ENCODE measurements around the gene ZNF598.
A peak's percentile ranks its signal among the peaks of the same experiment; 100 is the strongest.
"Not testable (repeated sequence)": the region's sequence is repeated elsewhere in the genome, so short reads cannot be mapped to it uniquely, and the experiment has no call there.

The ZNF598 gene

GRCh38 chr16:2023092-2024031 is 13.7 kb upstream of the ZNF598 start:
- H3K36me3 ChIP-seq (ENCODE audit: insufficient read depth, low read depth, low read length), result no peaks in the 10 kb centered on the region
- H3K9ac ChIP-seq (ENCODE audit: low read depth, low read length), result peak overlapping the region; percentile 62; the same call in 1 of the 2 replicates
- no peak overlapping the region for H3K27ac ChIP-seq (ENCODE audit: low read length)
- H3K4me1 ChIP-seq (ENCODE audit: insufficient read depth, low read length), result no peaks in the 10 kb centered on the region; the same call in 1 of the 2 replicates
- peak overlapping the region; percentile 68 for H3K4me3 ChIP-seq (ENCODE audit: low read length)
- no peaks in the 10 kb centered on the region for H3K9me3 ChIP-seq (ENCODE audit: insufficient read depth, low read depth, low read length)
- peaks cover 83% of the 10 kb centered on the region for H3K27me3 ChIP-seq (ENCODE audit: insufficient read depth, low read length)

- no peak overlapping the region for H3K27ac ChIP-seq (ENCODE audit: low read length)
- no peaks in the 10 kb centered on the region for H3K9me3 ChIP-seq (ENCODE audit: insufficient read depth, low read depth, low read length)
- H3K4me3 ChIP-seq (ENCODE audit: low read length), result peak overlapping the region; percentile 68
- H3K9ac ChIP-seq (ENCODE audit: low read depth, low read length), result peak overlapping the region; percentile 62; the same call in 1 of the 2 replicates
- peaks cover 82% of the 10 kb centered on the region for H3K27me3 ChIP-seq (ENCODE audit: insufficient read depth, low read length)
- no peaks in the 10 kb centered on the region for H3K36me3 ChIP-seq (ENCODE audit: insufficient read depth, low read depth, low read length)
- H3K4me1 ChIP-seq (ENCODE audit: insufficient read depth, low read length), result no peaks in the 10 kb centered on the region; the same call in 1 of the 2 replicates
Observed at GRCh38 chr16:2022723-2023091, 13.1 kb upstream of the ZNF598 start.

GRCh38 chr16:2019921-2020831 is 10.6 kb upstream of the ZNF598 start:
- peak overlapping the region; percentile 50; the same call in 1 of the 2 replicates for H3K4me3 ChIP-seq (ENCODE audit: low read length)
- H3K27ac ChIP-seq (ENCODE audit: low read length), result no peak overlapping the region
- H3K36me3 ChIP-seq (ENCODE audit: insufficient read depth, low read depth, low read length), result no peaks in the 10 kb centered on the region
- H3K9ac ChIP-seq (ENCODE audit: low read depth, low read length), result no peak overlapping the region
- H3K9me3 ChIP-seq (ENCODE audit: insufficient read depth, low read depth, low read length), result no peaks in the 10 kb centered on the region
- peaks cover 70% of the 10 kb centered on the region for H3K27me3 ChIP-seq (ENCODE audit: insufficient read depth, low read length)
- no peaks in the 10 kb centered on the region; the same call in 1 of the 2 replicates for H3K4me1 ChIP-seq (ENCODE audit: insufficient read depth, low read length)

- Histone ChIP-seq H3K4me1 (ENCODE audit: insufficient read depth, low read length) (no peaks in the 10 kb centered on the region; the same call in 1 of the 2 replicates), H3K27ac (ENCODE audit: low read length) (no peak within 1 kb of the TSS)
Observed at GRCh38 chr16:2019518-2019920, 9.9 kb upstream of the ZNF598 start, which contains the start of gene NPW. NPW (plus strand) TSS chr16:2019785.

GRCh38 chr16:2016407-2016922 is 6.8 kb upstream of the ZNF598 start:
- peaks cover 43% of the 10 kb centered on the region for H3K27me3 ChIP-seq (ENCODE audit: insufficient read depth, low read length)

More at GRCh38 chr16:2019518-2019920, 9.9 kb upstream of the ZNF598 start, which contains the start of gene NPW:
- Histone ChIP-seq H3K9me3 (ENCODE audit: insufficient read depth, low read depth, low read length) (no peaks in the 10 kb centered on the region), H3K36me3 (ENCODE audit: insufficient read depth, low read depth, low read length) (no peaks in the 10 kb centered on the region), H3K9ac (ENCODE audit: low read depth, low read length) (no peak within 1 kb of the TSS), H3K4me3 (ENCODE audit: low read length) (peak within 1 kb of the TSS; percentile 50; the same call in 1 of the 2 replicates), H3K27me3 (ENCODE audit: insufficient read depth, low read length) (peaks cover 66% of the 10 kb centered on the region)

GRCh38 chr16:2015947-2016208 is 6.3 kb upstream of the ZNF598 start:
- no peaks in the 10 kb centered on the region for H3K4me1 ChIP-seq (ENCODE audit: insufficient read depth, low read length)
- H3K27me3 ChIP-seq (ENCODE audit: insufficient read depth, low read length), result peaks cover 37% of the 10 kb centered on the region
- H3K4me3 ChIP-seq (ENCODE audit: low read length), result no peak overlapping the region
- H3K9me3 ChIP-seq (ENCODE audit: insufficient read depth, low read depth, low read length), result no peaks in the 10 kb centered on the region
- H3K9ac ChIP-seq (ENCODE audit: low read depth, low read length), result no peak overlapping the region
- no peaks in the 10 kb centered on the region for H3K36me3 ChIP-seq (ENCODE audit: insufficient read depth, low read depth, low read length)
- no peak overlapping the region for H3K27ac ChIP-seq (ENCODE audit: low read length)

More at GRCh38 chr16:2016407-2016922, 6.8 kb upstream of the ZNF598 start:
- Histone ChIP-seq H3K36me3 (ENCODE audit: insufficient read depth, low read depth, low read length) (no peaks in the 10 kb centered on the region), H3K9me3 (ENCODE audit: insufficient read depth, low read depth, low read length) (no peaks in the 10 kb centered on the region), H3K9ac (ENCODE audit: low read depth, low read length) (no peak overlapping the region), H3K27ac (ENCODE audit: low read length) (no peak overlapping the region), H3K4me1 (ENCODE audit: insufficient read depth, low read length) (no peaks in the 10 kb centered on the region), H3K4me3 (ENCODE audit: low read length) (no peak overlapping the region)

GRCh38 chr16:2015117-2015946 is 5.7 kb upstream of the ZNF598 start:
- Histone ChIP-seq H3K36me3 (ENCODE audit: insufficient read depth, low read depth, low read length) (no peaks in the 10 kb centered on the region), H3K9ac (ENCODE audit: low read depth, low read length) (no peak overlapping the region), H3K4me3 (ENCODE audit: low read length) (no peak overlapping the region), H3K4me1 (ENCODE audit: insufficient read depth, low read length) (peaks cover 2% of the 10 kb centered on the region; the same call in 1 of the 2 replicates), H3K27ac (ENCODE audit: low read length) (no peak overlapping the region), H3K27me3 (ENCODE audit: insufficient read depth, low read length) (peaks cover 32% of the 10 kb centered on the region), H3K9me3 (ENCODE audit: insufficient read depth, low read depth, low read length) (no peaks in the 10 kb centered on the region)

- H3K4me1 ChIP-seq (ENCODE audit: insufficient read depth, low read length), result peaks cover 4% of the 10 kb centered on the region; the same call in 1 of the 2 replicates
- H3K36me3 ChIP-seq (ENCODE audit: insufficient read depth, low read depth, low read length), result no peaks in the 10 kb centered on the region
- H3K27me3 ChIP-seq (ENCODE audit: insufficient read depth, low read length), result peaks cover 14% of the 10 kb centered on the region
- no peak overlapping the region for H3K27ac ChIP-seq (ENCODE audit: low read length)
- H3K9me3 ChIP-seq (ENCODE audit: insufficient read depth, low read depth, low read length), result no peaks in the 10 kb centered on the region
- no peak overlapping the region for H3K9ac ChIP-seq (ENCODE audit: low read depth, low read length)
- H3K4me3 ChIP-seq (ENCODE audit: low read length), result no peak overlapping the region
Observed at GRCh38 chr16:2013527-2013926, 3.9 kb upstream of the ZNF598 start.

- H3K36me3 ChIP-seq (ENCODE audit: insufficient read depth, low read depth, low read length); H3K4me3 ChIP-seq (ENCODE audit: low read length); H3K9me3 ChIP-seq (ENCODE audit: insufficient read depth, low read depth, low read length); H3K9ac ChIP-seq (ENCODE audit: low read depth, low read length); H3K4me1 ChIP-seq (ENCODE audit: insufficient read depth, low read length); H3K27ac ChIP-seq (ENCODE audit: low read length); H3K27me3 ChIP-seq (ENCODE audit: insufficient read depth, low read length): not testable (repeated sequence)
Observed at GRCh38 chr16:2011726-2012125, 2.1 kb upstream of the ZNF598 start.

- Histone ChIP-seq H3K27me3 (ENCODE audit: insufficient read depth, low read length) (no peaks in the 10 kb centered on the region), H3K4me3 (ENCODE audit: low read length) (peak overlapping the region; percentile 80), H3K9ac (ENCODE audit: low read depth, low read length) (peak overlapping the region; percentile 89; the same call in 1 of the 2 replicates), H3K4me1 (ENCODE audit: insufficient read depth, low read length) (peaks cover 13% of the 10 kb centered on the region), H3K36me3 (ENCODE audit: insufficient read depth, low read depth, low read length) (peaks cover 4% of the 10 kb centered on the region; the same call in 1 of the 2 replicates), H3K27ac (ENCODE audit: low read length) (no peak overlapping the region), H3K9me3 (ENCODE audit: insufficient read depth, low read depth, low read length) (no peaks in the 10 kb centered on the region)
Observed at GRCh38 chr16:2009164-2009711, 383 bp downstream of the ZNF598 start.
